GM19395 (cell line): ENCODE measurements around the gene CHD5.

Experiments
- ATAC-seq: cut with Tn5 transposase; IDR thresholded peaks from one replicate; pipeline ENCODE4 v1.9.1; 2021; ENCODE audit warnings: mild to moderate bottlenecking, moderate library complexity; ENCODE audit not compliant: unreplicated experiment

CHD5 gene

DNA sequence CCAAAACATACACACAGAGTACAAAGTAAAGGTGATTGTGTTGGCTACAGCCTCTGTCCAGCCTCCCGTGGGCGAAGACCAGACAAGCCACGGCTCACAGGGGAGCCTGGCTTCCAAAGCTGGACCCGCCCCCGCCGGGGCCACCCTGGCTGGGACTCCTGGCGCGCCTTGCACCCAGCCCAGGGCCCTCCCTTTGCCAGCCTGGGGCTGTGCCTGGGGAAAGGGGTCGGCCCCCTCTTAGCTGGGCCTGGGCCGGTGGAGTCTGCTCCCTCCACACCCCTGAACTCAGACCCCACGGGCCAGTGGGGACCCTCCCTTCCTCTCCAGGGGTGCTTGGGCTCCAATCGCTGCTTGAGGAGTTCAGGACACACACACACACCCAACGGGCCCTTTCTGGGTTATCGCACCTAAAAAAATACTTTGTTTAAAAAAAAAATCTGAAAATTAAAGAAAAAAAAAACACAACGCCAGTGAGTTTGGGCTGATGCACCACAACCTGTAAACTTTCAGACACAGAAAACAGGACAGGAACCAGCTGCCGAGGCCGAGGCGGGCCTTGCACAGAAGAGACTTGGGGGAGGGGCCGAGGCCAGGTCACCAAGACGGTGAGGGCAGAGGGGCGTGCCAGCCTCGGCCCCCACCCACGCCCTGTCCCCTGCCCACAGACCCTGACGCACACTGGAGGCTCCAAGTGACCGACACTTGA is 78.1 kb downstream of the CHD5 start:
- ATAC-seq: no peak

DNA sequence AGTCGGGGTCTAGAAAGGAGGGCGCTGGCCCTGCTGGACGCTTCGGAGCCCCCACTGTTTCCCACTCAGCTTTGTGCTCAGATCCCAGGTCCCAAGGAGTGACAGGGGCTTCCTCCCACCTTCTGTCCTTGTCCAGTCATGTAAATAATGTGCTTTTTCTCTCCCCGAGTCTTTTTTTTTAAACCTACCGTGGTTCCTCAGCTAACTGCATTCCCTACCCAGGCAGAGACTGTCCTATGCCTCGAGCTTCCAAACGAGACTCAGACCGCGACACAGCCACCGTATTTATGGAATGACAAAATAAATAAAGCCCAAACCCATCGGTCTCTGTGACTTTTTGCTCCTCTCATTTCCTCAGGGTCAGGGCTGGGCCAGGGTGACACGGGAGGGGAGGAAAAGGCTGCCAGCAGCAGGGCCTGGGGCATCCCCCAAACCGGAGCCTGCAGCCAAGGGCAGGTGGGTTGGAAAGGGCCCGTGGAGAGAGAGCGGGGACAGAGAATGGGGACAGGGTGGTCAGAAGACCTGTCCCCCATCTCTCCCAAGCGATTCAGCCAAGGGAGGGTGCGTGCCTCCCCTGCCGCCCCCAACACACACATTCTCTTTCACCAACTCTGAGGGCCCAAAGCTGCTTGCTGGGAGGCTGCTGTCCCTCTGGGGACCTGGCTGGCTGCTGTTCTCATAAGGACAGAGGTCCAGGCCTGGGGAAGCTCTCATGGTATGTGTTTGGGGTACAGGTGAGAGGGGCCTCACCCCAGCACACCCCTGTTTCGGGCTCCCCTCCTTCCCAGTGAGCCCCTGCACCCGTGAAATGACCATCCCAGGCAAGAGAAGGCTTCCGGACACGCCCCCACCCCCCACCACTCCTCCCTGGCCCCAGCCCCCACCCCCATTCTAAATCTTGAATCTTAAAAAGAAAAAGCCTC is 79.0 kb downstream of the CHD5 start:
- ATAC-seq: no peak

DNA sequence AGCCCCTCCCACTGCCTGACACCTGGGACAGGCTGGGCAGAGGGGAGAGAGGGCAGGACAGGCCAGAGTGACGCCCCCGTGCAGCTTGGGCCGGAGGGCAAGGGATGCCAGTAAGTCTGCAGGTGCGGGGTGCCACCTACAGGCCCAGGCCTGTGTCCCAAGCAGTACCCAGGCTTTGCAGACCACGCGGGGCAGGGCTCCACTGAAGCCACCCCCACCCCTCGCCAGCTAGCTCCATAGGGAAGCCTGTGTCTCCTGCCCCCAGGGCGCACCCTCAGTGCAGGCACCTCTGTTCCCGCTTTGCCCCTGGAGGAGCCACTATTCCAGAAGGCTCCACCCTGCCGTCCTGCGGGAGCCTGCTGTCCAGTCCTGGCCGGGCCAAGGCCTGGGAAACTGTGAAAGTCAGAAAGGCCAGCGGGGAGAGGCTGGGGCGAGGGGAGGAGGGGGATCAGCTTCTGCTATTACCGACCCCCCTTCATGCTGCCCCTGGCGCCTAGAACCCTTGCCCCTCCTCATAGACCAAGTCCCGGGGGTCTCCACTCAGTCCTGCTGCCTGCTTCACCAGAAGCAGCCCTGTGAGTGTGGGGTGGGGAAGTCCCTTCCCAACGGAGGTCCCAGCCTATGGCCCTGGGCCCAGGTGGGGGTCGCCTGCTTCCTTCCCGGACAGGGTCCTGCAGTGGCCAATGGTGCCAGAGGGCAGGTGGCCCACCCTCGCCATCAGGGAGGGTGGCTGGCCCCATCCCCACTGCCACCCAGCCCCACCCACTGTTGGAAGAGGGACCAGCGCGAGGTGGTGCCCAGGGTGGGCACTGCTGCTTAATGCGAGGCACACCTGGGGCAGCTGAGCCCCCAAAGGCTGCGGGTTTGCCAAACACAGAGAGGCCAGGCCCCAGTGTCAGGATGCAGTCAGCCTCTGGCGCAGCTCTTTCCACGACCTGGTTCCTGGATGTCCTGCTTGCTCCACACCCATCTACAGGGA is 80.0 kb downstream of the CHD5 start:
- ATAC-seq: no peak

DNA sequence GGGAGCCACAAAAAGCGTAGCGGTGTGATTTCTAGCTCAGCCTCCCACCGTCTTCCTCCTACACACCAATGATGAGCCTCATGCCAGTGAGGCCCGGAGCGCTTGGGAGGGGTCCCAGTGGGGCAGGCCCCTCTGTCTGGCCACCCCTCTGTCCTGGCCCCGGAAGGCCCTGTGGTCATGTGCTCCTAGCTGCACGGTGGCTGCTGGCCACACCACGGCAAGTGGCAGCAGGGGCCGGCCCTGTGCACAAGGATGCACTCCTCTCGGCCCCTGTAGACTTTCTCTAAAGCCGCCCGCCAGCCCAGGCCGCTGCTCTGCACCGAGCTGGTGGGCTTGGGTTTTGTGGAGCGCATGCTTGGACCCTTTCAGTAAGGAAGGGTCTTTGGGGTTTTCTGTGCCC is 80.8 kb downstream of the CHD5 start:
- ATAC-seq: no peak

DNA sequence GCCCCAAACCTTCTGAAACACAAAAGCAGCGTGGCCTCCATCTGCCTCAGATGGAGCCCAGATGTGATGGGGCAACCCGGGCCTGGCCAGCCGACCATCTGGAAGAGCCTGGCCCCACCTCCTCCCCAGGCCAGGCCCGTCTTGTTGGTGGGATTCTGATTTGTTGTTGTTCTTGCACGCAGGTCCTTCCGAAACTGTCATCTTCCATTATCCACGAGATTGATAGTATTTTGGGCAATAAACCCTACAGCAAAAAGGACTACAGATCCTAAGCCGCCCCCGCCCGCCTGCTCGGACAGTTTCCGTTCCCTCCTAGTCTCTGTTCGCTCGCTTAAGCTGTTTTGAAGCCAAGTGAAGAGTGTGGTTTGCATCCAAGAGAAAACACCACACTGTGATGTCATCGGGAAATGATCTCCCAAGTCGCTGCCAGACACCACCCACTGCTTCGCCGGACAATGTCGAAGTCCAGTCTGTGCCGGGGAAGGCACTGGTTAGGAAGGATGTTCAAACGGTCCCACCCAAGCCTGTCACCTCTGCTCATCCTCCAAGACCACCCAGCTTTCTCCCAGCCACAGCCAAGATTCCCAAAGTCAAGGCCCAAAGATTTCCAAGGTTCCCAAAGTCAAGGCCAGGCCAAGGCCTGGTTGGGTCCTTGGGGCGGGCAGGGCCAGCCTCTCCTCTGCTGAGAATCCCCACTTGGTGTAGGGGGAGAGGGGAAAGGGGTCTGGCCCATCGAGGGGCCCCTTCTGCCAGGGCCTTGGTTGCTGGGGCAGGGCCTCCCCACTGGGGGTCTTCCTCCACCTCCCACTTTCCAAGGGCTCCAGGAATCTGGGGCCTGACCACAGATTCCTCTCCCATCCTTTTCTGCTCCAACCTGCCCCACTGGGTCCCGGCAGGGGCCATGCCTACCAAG is 81.6 kb downstream of the CHD5 start:
- ATAC-seq: no peak

DNA sequence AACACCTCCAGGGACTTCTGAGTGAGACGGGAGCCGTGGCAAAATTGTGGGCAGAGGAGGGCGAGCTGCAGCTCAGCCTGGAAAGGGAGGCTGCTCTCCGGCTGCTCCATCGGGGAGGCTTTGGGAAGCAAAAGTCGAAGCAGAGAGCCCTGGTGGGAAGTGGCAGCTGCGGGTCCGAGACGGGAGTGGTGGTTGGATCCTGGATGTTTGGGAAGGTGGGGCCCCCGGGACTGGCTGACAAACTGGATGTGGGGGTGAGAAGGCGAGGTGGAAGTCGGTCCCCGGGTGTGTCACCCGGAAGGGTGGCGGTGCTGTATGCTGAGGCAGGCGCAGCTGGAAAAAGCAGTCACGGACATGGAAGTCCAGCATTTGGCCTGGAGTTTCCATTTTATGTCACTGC is 82.3 kb downstream of the CHD5 start:
- no peak for ATAC-seq

DNA sequence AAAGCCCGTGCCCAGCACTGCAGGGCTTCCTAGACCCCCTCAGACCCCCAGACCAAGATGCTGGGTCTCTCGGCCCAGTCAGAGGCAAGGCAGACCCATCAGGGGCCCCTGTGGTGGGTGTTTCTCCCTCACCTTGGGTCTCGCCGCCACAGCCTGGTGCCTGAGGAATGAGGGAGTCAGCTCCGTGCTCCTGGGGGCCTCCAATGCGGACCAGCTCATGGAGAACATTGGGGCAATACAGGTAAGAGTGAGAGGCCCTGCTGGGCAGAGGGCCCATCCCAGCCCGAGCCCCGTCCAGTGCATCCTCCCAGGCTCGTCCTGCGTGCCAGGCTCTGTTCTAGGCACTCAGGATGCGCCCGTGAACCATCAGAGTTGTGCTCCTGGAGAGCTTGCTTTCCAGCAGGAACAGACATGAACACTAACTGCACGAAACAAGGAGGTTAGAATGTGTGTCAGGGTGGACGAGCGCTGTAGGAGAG is 83.0 kb downstream of the CHD5 start:
- ATAC-seq: no peak

DNA sequence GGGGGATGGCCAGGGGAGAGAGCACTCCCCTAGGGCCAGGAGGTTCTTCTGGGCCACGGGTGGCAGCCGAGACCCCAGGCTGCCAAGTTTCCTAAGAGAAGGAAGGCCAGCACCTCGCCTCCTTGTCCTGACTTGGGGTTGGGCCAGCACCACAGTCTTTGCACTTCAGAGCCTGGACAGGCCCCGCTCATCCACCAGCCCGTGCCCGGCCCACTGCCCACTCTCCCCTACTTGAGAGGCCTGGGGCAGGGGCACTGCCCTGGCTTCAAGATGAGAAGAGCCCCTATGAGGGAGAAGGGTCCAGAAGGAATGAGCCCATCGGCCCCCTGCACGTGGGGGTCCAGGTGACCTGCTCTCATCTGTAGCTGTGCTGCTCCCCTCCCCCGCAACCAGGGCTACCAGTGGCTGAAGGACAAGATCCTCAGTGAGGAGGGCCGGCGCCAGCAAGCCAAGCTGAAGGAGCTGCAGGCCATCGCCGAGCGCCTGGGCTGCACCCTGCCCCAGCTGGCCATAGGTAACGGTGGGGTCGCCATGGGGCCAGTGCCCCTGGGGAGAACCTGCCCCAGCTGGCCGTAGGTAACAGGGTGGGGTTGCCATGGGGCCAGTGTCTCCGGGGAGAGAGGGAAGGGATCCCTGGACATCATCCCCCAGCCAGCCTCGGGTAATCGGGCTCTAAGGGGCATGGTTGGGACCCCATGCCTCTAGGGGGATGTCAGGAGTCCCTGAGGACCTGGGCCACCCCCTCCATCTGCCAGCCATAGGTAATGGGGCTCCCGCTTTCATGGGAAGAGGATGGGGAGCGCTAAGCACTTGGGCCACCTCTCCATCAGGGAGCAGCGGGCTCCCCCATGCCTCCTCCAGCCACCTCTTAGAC is 83.6 kb downstream of the CHD5 start:
- ATAC-seq: no peak

DNA sequence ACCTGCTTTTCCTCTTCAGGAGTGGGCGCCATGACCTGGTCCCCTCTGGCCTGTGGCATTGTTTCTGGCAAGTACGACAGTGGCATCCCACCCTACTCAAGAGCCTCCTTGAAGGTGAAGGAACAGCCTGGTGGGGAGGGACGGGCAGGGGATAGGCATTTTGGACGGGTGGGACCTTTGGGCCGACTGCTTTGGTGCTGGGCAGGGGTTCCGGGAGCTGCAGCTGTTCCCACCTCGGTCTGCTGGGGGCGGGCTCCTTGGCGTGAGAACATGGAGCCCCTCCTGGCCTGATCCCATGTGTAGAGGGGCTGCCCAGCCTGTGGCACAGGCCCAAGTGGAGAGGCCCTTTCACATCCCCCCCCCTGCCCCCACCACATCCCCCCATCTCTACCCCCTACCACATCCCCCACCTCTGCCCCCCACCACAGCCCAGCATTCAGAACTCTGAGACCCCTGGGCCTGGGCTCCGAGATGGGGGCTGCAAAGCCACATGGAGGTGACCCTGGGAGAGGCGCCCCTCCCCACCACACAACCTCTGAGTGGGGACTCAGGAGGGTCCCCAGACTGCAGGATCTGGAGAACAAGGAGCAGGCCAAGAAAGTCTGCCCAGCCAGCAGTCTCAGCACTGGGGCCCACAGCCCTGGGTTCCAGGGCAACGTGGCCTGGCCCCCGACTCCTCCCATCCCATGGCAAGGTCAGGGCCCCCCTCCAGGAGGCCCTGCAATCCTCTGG is 84.4 kb downstream of the CHD5 start:
- no peak for ATAC-seq

DNA sequence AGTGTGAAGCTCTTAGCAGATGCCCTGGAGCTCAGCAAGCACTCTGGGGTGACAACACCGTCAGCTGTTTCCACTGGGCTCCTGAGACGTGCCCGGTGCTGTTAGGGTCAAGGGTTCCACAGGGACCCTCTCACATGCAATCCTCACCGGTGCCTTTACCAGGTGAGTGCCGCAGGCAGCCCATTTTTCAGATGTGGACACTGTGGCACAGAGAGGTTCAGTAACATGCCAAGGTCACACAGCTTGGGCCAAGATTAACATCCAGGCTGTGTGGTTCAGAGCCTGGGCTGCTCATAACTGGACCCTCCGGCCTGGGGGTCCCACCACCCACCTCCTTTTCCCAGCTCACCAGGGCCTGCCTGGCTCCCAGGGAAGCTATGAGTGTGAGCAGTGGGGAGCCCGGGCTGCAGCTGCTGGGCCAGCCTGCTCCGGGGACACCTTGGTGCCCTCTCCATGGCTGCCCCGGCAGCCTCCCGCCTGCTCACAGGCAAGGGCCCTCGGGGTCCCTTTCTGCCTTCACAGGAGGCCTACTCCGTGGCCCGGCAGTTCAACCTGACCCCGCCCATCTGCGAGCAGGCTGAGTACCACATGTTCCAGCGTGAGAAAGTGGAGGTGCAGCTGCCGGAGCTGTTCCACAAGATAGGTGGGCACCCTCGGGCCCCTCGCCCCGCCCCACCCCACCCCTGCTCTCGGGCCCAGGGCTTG is 85.2 kb downstream of the CHD5 start:
- no peak for ATAC-seq

DNA sequence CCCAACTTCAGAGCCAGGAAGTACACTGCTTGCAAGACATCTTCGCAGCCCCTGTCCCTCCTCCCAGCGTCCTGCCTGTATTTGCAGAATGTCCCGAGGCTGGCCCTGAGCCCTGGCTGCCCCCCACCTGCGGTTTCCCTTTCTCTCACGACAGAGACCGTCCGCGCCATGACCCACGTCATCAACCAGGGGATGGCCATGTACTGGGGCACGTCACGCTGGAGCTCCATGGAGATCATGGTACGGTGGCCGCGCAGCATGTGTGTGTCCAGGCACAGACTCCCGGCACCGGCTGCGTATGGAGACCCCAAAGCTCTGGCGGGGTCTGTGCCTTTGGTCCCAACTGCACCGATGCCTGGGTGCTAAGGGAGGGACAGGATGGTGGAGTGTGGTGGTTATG is 85.9 kb downstream of the CHD5 start:
- no peak for ATAC-seq

DNA sequence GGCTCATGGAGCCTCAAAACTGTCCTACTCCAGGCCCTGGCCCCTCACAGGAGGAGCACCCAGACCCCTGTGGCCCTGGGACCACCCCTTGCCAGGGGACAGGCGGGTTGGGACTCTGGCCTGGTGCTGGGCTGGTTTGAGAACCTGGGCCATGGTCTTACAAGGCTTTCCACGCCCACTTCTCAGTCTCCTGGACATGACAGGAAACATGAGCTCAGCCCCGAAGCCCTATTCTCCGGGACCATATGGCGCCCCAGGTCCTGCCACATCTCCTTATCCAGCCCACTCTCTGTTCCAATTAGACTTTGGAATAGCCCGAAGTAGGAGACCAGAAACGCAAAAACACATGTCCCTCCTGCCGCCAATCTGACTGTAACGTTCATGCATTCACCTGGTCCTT is 86.5 kb downstream of the CHD5 start:
- ATAC-seq: no peak

DNA sequence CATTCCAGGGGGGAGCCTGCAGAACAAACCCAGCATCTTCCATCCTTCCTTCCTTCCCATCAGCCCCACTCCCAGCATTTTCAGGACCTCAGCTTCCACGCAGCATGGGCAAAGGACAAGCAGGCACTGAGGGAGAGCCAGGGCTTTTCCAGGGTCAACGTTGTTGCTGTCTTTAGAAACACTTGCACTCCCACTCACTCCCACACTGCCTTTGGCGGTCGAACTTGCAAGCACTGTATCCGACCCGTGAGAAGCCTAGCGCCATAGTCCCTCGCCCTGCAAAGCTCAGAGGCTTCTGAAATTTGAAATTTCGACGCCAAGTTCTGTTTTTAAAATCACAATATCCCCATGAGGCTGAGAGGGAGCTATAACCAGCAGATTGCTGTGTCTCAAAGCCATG is 87.0 kb downstream of the CHD5 start:
- no peak for ATAC-seq

DNA sequence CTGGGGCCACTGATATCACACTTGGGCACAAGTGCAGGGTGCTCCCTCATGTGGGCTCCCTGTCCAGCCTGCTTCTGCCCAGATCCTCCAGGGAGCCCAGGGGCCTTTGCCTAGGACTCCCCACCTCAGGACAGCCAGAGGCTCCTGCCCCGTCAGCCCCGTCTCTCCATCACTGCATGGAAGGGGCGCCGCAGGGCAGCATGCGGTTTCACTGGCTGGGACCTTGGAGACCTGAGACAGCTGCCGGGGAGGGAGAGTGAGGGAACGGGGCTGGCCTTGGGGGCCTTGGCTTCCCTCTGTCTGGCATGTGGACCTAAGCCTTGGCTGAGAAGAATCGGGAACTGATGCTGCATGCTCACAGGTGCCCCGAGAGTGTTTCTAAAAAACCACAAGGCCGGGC is 87.9 kb downstream of the CHD5 start:
- no peak for ATAC-seq

DNA sequence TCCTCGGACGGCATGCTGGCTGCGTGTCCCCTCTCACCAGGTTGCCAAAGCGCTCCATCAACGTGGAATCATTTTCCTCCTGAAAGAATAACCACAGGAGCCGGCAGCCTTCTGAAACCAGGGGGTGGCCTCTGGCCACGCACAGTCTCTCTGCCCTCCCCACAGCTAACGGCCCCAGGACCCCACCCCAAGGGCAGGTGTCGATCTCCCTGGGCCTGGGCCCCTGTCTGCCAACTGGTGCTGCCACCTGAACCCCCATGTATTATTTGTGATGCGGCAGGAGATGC is 88.4 kb downstream of the CHD5 start:
- ATAC-seq: no peak

DNA sequence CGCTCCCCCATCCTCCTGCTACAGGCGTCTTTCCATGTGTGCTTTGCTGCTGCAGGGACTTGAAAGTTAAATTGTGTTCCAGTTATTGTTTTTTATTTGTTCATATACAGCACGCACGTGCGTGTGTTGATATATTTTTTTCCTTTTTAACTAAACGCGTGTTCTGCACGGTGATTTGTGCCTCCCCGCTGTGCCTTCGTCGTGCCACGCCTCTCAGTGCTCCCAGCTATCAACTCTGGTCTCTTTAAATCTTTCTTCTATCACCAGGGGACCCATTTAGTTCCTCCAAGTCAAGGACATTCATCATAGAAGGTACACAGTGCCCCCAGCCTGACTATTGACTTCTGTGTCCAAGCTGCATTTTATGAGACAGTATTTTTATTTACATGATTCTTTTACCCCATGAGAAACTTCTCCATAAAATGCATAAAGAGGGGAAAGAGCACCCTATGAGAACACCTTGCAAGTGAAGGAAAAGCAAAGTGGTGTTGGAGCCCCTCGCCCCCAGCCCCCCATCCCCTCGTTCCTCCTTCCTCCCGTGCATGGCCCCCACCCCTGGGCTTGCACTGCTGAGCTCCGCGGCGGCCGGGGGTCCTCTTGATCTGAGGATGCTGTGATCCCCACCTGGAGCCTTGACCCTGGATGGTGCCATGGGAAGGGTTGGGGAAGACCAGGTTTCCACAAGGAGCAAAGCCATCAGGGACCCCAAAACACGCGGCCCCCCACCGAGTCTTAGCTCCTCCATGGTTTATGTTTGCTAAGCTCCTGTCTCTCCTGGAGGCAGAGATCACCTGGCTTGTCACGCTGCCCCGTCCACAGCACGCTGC is 88.9 kb downstream of the CHD5 start:
- no peak for ATAC-seq

DNA sequence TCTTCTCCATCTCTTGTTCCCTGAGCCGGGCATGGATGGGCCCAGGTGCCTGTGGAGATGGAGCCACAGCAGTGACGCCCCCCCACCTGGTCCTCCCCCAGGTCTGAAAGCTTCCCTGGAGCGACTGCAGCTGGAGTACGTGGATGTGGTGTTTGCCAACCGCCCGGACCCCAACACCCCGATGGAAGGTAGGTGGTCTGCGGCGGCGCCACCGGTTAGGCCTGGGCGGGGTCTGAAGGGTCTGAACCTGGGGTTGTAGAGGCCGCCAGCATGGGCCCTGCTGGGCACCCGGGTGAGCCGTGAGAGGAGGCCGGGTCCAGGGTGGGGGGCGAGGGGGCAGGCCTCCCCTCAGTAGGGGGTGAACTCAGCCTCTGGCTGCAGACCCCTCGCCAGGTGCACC is 89.8 kb downstream of the CHD5 start:
- ATAC-seq: no peak
